ENCODE results near the gene MMP15.
"Not testable (repeated sequence)": the region's sequence is repeated elsewhere in the genome, so short reads cannot be mapped to it uniquely, and the experiment has no call there.

Gene MMP15

GRCh38 chr16:58086381-58087208, 61.0 kb downstream of the MMP15 start:
- DNase-seq (ENCODE audit: low read depth, low spot score): no peak

DNA sequence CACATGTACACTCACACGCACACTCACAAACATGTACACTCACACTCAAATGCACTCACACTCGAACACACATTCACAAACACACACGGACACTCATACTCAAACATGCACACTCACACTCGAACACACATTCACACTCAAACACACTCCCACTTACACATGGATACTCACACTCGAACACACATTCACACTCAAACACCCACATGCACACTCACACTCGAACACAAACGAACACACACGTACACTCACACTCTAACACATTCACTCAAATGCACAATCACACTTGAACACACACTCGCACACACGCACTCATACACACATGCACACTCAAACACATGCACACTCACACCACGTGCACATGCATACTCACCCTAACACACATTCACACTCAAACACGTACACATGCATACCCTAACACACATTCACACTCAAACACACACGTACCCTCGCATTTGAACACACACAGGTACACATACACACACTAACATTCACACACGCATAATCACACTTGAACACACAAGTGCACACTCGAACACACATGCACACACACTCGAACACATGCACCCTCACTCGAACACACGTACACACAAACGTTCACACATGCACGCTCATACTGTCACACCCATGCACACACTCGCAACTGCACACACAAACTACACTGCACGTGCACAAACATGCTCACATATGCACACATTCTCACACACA, 61.8 kb downstream of the MMP15 start:
- no peak for DNase-seq (ENCODE audit: low read depth, low spot score)

- no peak for DNase-seq (ENCODE audit: low read depth, low spot score)
Observed at GRCh38 chr16:58088091-58088490, 62.5 kb downstream of the MMP15 start.

- DNase-seq (ENCODE audit: low read depth, low spot score): not testable (repeated sequence)
Observed at GRCh38 chr16:58090396-58090795, 64.8 kb downstream of the MMP15 start.

- DNase-seq (ENCODE audit: low read depth, low spot score): no peak
Observed at GRCh38 chr16:58094026-58094425, 68.5 kb downstream of the MMP15 start.

DNA sequence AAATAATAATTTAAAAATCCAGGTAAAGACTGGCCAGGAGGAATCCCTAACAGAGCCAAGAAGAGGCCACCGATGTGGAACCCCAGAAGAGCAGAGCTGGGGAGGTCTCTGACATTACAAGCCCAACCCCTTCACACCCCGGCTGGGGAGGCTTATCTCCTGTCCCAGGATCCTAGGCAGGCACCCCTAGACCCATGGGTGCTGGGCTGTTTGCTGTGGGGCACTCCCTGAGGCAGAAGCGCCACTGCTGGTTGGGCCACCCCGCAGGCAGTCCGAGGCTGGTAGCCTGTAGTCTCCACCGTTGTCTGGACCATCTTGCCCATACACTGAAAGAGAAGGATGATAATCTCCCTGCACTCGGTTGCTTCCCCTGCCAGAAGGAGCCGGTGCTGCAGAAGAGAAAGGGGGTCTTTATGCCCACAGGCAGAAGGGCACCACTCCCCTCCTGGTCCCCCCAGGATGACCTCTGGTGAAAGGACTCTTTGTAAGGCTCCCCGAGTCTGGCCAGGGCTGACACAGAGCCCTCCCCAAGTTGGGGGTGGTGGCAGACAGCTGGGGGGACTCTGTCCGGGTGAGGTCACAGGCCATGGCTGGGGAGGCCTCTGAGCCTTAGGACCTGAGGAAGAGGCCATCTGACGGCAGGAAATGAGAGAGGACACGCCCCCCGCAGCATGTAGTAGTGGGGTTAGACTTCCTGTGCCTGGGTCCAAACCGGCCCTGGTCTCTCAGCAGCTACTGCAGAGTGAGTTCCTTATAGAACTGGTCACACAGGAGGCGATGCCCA, 69.4 kb downstream of the MMP15 start:
- DNase-seq (ENCODE audit: low read depth, low spot score): no peak

DNA sequence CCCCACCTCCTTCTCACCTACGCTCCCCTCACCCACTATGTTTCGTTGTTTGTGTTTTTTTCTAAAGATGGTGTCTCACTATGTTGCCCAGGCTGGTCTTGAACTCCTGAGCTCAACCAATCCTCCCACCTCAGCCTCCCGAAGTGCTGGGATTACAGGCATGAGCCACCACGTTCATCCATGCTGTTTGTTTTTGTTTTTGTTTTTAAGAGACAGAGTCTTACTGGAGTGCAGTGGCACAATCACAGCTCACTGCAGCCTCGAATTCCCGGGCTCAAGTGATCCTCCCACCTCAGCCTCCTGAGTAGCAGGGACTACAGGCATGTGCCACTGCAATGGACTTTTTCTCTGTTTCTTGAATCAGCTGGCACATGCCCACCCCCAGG, 70.0 kb downstream of the MMP15 start:
- DNase-seq (ENCODE audit: low read depth, low spot score): not testable (repeated sequence)

GRCh38 chr16:58096249-58096648, 70.7 kb downstream of the MMP15 start:
- DNase-seq (ENCODE audit: low read depth, low spot score): no peak

Data from astrocyte of the hippocampus (primary cell).